ENCODE data around the gene LAMTOR2. TPM values are rescaled to one million over a fixed set of nuclear protein-coding genes. Genes with fewer than 3 reads are reported as not detected.

The LAMTOR2 gene
- total and polyA plus RNA-seq, 2 of the 8 experiments (the other 6 are each of a cell fraction or from before 2014, with no cell fraction given) = 54.7 to 122 TPM

- TF ChIP-seq ATF3 (IDR thresholded peaks at IDR 0.05; ENCODE audit: insufficient read depth, low read depth, low read length) (no peak), HDAC6 (IDR thresholded peaks at IDR 0.05; ENCODE audit: low read depth, low read length) (no peak)
Measured at GRCh38 chr1:156096640-156097391, 42.2 kb downstream of the LAMTOR2 start (continued).
